Measurements from ENCODE around the gene NFE2L3.

NFE2L3 gene

DNA sequence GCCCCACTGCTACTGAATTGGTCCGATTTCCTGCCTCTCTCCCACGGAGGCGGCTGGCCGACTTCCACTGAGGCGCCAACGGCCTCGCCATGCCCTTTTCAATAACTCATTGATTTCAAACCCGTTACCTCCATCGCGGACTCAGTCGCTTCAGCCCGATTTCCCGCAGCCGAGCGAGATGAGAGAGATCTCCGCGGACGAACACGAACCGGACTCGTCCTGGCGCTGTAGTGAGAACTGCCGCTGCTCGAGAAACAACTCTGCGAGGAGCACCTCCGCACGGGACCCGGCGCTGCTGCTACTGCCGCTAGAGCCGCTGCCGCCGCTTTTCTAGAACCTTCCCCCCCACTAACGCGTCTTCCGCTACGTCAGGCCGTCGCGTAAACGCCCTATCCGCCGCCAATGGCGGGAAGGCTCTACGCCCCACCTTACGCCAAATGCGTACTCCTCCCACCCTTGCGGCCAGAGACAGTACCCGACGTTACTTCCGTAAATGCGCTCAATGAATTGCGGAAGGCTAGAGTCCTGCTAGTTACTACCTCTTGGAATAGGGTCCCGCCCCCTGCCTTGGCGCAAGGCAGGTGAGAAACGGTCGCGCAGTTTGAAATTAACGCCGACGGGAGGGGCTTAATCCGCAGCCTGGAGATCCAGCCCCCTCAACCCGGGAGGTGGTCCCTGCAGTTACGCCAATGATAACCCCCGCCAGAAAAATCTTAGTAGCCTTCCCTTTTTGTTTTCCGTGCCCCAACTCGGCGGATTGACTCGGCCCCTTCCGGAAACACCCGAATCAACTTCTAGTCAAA is 48.6 kb downstream of the NFE2L3 start, which contains the start of gene HNRNPA2B1:
TSS of gene HNRNPA2B1 (minus strand) at position 303 of the 803 bp plus-strand sequence. CDS start at position 134, 169 bp downstream.
- DNase-seq, result peak; percentile 99

DNA sequence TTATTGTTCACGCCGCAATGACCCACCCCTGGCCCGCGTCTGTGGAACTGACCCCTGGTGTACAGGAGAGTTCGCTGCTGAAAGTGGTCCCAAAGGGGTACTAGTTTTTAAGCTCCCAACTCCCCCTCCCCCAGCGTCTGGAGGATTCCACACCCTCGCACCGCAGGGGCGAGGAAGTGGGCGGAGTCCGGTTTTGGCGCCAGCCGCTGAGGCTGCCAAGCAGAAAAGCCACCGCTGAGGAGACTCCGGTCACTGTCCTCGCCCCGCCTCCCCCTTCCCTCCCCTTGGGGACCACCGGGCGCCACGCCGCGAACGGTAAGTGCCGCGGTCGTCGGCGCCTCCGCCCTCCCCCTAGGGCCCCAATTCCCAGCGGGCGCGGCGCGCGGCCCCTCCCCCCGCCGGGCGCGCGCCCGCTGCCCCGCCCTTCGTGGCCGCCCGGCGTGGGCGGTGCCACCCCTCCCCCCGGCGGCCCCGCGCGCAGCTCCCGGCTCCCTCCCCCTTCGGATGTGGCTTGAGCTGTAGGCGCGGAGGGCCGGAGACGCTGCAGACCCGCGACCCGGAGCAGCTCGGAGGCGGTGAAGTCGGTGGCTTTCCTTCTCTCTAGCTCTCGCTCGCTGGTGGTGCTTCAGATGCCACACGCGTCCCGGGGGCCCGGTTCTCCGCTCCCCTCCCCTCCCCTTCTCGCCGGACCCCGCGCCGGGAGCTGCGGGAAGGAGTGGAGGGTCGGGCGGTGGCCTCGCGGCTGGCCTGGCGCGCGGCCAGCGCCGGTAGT is 49.4 kb downstream of the NFE2L3 start, which contains the start of gene CBX3:
TSS of gene CBX3 (plus strand) at position 499 of the 772 bp plus-strand sequence. CDS start 1,254 bp downstream, outside the sequence.
- DNase-seq, result peak; percentile 95

DNA sequence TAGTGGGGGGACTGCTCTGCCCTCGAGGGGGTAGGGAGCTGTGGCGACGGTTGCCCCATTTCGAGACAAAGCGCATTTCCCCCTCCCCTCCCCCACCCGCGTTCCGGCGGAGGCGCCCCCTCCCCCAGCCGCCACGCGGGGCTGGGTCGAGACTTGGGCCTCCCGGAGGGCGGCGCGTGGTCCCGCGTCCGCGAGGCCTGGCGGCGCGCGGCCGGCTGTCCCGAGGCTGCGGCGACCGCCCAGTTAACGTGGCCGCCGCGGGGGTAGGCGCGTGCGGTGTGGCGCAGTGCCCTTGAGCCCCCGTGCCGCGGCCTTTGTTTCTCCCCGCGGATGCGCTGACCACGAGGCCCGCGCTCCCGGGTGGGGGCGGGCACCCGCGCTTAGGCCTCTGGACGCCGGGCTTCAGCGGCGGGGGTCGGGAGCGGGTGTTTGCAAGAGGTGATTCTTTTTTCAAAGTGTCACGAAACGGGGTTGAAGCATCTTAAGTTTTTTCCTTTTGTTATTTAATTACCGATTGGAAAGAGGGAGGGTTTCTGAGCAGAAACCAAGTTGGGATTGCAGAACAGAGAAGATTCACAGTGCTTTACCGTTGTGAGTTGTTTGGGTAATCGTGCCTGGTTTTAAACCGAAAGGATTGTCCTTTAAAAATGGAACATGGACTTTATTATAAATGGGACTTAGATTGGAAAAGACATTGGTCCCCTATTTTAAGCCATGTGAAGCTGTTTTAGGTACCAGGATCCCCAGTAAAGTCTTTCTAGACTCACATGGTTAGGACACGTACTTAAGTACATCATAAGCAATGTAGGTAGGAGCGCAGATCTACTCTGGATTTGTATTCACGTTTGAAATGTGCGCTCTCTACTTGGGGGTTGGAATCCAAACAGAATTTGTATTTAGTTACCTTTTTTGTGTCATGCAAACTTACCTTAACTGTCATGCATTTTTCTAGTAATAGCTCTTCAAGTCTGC is 50.3 kb downstream of the NFE2L3 start:
- peak; percentile 16 for DNase-seq

DNA sequence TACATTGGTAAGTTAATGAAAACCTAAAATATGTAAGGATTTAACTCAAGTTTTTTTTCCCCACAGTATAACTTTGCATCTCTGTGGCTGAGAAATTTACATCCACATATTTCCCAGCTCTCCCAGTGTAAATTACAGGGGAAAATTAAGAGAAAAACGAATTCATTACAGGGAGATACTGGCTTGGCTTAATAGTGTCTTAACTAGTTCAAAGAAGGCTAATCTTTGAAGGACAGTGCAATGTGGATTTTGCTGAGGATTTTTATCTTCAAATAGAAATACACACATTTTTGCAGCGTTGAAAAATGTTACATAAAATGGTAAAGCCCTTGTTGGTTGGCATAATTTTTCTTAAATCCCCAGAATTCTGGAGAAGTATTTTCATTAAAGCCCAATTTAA is 51.0 kb downstream of the NFE2L3 start:
- no peak for DNase-seq

DNA sequence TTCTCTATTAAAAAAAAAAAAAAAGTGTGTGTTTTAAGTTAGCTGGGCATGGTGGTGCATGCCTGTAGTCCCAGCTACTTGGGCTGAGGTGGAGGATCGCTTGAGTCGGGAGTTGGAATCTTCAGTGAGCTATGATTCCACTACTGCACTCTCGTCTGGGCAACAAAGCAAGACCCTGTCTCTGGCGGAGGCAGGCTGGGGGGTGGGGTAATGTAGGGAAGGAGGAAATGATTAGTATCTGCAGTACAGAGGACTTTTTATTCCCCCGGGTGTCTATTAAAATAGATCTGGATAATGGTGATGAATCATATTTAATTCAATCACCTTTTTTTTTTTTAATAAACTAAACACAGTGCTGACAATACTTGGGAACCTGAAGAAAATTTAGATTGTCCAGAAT is 56.0 kb downstream of the NFE2L3 start:
- no peak for DNase-seq

DNA sequence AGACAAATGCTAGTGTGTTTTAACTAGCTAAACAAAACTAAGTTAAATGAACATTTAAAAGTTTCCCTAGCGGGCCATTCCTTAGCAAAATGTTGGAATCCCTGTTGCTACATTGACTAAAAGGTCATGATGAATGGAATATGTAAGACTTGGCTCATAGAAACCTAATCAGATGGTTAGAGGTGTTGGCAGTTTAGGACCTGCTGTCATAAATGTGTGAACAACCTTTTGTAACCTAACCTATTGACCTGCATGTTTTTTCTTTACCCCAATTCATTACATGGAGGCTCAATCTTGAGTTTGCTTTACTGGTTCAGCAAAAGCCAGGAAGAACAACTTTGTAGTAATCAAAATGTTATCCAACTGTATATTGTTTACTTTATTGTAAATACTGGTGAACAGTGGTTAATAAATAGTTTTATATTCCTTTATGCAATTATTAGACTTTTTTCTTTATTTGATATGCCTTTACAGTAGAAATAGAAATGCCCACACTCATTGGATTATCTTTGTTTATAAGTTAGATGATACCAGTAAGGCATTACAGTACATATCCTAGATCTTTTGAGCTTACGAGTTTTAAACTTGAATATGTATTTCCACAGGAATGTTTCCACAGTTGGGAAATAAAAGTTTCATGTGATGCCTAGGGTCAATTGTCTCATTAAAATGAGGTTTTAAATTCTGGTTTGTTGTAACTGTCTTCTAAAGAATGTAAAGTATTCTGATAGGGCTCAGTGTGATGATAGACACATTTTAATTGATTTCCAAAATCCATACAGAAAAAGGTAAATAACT is 61.1 kb downstream of the NFE2L3 start:
- no peak for DNase-seq

DNA sequence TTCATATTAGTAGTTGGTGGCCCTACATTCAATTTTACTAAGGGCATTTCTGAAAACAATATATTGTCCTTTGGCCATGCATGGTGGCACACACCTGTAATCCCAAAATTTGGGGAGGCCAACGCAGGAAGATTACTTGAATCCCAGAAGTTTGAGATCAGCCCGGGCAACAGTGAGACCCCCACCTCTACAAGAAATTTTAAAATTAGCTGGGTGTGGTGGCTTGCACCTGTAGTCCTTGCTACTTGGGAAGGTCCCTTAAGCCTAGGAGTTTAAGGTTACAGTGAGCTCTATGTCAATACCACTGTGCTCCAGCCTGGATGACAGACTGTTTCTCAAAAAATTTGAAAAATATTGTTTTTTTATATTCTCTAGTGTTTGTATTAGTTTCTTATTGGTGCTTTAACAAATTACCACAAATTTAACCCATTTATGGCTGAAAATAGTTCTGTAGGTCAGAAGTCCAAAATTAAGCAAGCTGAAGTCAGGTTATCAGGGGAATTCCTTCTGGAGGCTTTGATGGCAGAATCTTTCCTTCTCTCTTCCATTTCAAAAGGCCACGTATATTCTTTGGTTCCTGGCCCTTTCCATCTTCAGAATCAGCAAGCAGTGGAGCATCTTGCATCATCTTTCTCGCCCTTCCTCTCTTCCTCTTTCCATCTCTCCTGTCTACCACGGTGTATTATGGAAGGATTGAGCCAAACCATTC is 62.0 kb downstream of the NFE2L3 start:
- no peak for DNase-seq

DNA sequence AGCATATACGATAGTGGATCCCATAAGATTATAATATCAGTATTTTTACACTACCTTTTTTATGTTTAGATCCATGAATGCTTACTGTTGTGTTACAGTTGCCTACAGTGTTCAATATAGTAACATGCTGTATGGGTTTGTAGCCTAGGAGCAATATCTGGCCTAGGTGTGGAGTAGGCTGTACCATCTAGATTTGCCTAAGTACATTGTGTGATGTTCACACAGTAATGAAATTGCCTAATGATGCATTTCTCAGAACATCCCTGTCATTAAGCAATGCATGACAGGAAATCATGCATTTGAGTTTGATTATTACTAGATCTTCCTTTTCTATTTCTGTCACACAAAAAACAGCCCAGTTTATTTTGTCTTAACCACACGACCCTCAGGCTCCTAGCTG is 64.1 kb downstream of the NFE2L3 start:
- DNase-seq, result no peak

DNA sequence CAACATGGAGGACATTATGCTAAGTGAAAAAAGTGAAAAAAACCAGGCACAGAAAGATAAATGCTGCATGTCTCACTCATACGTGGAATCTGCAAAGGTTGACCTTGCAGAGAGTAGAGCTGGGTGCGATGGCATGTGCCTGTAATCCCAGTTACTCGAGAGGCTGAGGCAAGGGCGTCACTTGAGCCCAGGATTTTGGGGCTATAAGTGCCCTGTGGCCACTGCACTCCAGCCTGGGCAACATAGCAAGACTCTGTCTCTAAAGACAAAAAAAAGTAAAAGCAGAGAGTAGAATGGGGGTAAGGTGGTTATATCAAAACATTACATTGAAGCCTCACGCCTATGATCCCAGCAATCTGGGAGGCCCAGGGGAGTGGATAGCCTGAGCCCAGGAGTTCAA is 72.4 kb downstream of the NFE2L3 start:
- no peak for DNase-seq

DNA sequence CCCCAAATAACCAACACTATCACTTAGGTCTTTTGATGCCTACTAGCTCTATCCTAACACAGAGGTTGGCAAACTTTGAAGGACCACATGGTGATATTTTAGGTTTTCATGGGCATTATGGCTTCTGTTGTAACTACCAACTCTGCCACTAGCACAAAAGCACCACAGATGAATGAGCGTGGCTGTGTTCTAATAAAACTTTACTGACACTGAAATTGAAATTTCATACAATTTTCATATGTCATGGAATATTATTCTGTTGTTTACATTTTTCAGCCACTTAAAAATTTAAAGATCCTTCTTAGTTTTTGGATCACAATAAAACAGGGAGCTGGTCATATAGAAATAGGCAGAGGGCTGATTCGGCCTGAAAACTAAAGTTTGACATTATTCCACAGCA is 76.0 kb downstream of the NFE2L3 start:
- no peak for DNase-seq

DNA sequence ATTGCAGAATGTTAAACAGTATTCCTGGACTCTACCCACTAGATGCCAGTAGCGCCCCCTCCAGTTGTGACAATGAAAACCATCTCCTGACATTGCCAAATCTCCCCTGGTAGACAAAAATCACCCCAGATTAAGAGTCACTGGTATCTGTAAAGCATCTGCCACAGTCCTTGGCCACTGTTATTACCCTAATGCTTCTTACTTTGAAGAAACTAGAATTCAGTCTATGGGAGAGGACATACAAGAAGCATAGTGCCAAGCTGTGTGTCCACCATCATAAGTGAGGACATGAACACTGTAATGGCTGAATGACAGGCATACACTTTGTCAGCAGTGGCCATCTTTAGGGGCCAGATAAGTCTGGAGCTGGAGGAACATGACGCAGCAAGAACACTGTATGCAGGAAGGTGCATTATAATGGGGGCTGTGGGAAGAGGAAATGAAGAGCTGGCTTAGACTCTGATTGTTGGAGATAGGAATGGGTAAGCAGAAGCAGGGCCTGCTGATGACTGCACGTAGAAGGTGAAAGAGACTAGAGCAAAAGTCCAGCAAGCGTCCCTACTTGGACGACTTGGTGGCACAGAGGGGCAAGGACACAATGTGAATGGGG is 82.0 kb downstream of the NFE2L3 start:
- no peak for DNase-seq
